Calu3 (cell line): ENCODE measurements around the gene ELF5. TPM values are rescaled to one million over a fixed set of nuclear protein-coding genes. Genes with fewer than 3 reads are reported as not detected.

Source experiments
- BruUV-seq: library from RNA; stranded (reverse); fragments of 400-500 nt; replicated peaks from 2 replicates; lab custom pipeline; 2021; lab: Mats Ljungman, UMichigan
- CTCF ChIA-PET: fragments of 300-600 bp; sonication (Branson Sonifier 250); formaldehyde crosslinking; loops from one replicate; lab custom pipeline; 2022; ENCODE audit warnings: antibody characterized with exemption; lab: Charles Lee
- DNase-seq: peaks from one replicate; pipeline ENCODE4 v3.0.0; 2022
- H3K27ac Mint-ChIP-seq: one replicate; pipeline ENCODE4 v1.8.0; 2022; ENCODE audit warnings: mixed read lengths; ENCODE audit not compliant: unreplicated experiment
- H3K27me3 Mint-ChIP-seq: one replicate; pipeline ENCODE4 v1.8.0; 2022; ENCODE audit warnings: mixed read lengths; ENCODE audit not compliant: unreplicated experiment
- H3K36me3 Mint-ChIP-seq: one replicate; pipeline ENCODE4 v1.8.0; 2022; ENCODE audit warnings: mild to moderate bottlenecking, moderate library complexity, mixed read lengths; ENCODE audit not compliant: insufficient read depth, unreplicated experiment
- H3K4me1 Mint-ChIP-seq: one replicate; pipeline ENCODE4 v1.8.0; 2022; ENCODE audit warnings: mild to moderate bottlenecking, low read depth, mixed read lengths; ENCODE audit not compliant: unreplicated experiment
- H3K4me3 Mint-ChIP-seq: one replicate; pipeline ENCODE4 v1.8.0; 2022; ENCODE audit warnings: mild to moderate bottlenecking, low read depth, moderate library complexity, mixed read lengths; ENCODE audit not compliant: unreplicated experiment
- H3K9me3 Mint-ChIP-seq: one replicate; pipeline ENCODE4 v1.8.0; 2022; ENCODE audit warnings: low read depth, mixed read lengths; ENCODE audit not compliant: unreplicated experiment
- CTCF ChIP-seq: fragments of 200-600 bp; IDR thresholded peaks from one replicate; pipeline ENCODE4 v1.8.0; 2022; ENCODE audit warnings: antibody characterized with exemption; ENCODE audit not compliant: unreplicated experiment
- intact Hi-C: fragments of 100-400 bp; cut with micrococcal nuclease; formaldehyde crosslinking; loops from one replicate; pipeline ENCODE4 v1.10.0; 2022; ENCODE audit not compliant: unreplicated experiment
- total RNA-seq: library from RNA; stranded (reverse); gene quantifications from 2 replicates; pipeline ENCODE4 v1.2.3, GENCODE V29; 2022

Gene ELF5
- total RNA-seq, 1 experiment from 2014 or later = not detected

GRCh38 chr11:34481307-34481706 is 32.3 kb downstream of the ELF5 start:
- no peak for TF ChIP-seq CTCF
- BruUV-seq = no TSS peak
- H3K9me3 Mint-ChIP-seq = no peaks in the 10 kb centered on the region
- H3K4me3 Mint-ChIP-seq = no peak overlapping the region
- intact Hi-C loops = no loop called here
- peaks cover 8% of the 10 kb centered on the region for H3K4me1 Mint-ChIP-seq
- no peaks in the 10 kb centered on the region for H3K27me3 Mint-ChIP-seq
- CTCF ChIA-PET = interaction anchor here (0.5 kb wide), 1 partner anchor 526 kb away, joined by 3 read pairs; no protein-coding TSS in a partner anchor
- H3K27ac Mint-ChIP-seq = no peak overlapping the region
- no peaks in the 10 kb centered on the region for H3K36me3 Mint-ChIP-seq
- DNase-seq = no peak

DNA sequence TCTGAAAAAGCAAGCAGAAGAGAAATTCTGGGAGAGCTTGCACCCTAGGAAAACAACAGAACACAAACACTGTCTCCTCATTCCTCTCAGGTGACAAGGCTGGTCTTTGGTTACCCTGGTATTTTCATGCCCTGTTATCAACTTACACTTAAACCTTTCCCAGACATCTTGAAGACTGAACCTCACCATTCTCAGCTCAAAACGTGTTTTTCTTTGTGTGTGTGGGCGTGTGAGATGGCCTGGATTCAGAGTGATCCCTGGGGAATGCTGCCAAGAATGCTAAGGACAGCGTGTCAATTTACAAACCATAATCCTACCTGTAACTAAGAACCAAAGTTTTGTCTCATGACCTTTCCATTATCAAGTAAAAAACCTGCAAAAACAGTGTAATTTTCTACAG is 33.3 kb downstream of the ELF5 start:
- DNase-seq = no peak
- intact Hi-C loops = no loop called here
- Mint-ChIP-seq H3K9me3 (no peaks in the 10 kb centered on the region), H3K27ac (no peak overlapping the region), H3K27me3 (no peaks in the 10 kb centered on the region), H3K36me3 (no peaks in the 10 kb centered on the region), H3K4me3 (no peak overlapping the region), H3K4me1 (peaks cover 8% of the 10 kb centered on the region)
- no TSS peak for BruUV-seq
- CTCF ChIA-PET = no interaction called here
- TF ChIP-seq CTCF = no peak

DNA sequence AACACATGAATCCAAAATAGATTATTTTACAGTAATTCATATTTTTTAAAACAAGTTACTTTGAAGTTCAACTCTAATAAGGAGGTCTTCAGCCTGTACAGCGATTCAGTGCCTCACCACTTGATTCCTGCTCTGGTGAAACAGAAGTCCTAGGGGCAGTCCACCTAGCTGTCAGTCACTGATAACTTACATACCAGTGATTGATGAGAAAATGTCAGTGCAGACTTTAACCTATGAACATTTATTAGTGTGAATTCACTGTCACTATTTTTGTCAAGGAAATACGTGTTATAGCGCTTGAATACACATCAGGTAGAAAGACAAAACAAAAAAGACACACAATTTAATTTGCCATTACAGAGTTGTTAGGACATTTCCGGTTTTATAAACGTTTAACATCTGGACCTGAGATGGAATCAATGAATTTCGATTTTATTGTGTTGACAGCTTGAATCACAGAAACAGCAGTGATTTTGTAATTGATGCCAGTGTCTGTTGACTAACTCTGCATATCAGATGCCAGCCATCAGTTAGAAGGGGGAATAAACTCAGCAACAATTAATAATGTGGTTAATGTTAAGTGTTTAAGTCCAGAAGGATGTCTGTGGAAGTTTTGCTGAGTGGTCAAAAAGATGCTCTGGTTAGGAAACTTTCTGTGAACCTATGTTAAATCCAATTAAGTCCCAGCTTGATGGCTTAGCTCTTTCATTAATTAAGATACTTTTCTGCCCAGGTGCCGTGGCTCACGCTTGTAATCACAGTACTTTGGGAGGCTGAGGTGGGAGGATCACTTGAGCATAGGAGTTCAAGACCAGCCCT is 34.5 kb downstream of the ELF5 start:
- no peak for DNase-seq
- no peaks in the 10 kb centered on the region for H3K36me3 Mint-ChIP-seq
- peaks cover 8% of the 10 kb centered on the region for H3K4me1 Mint-ChIP-seq
- CTCF ChIA-PET = interaction anchor here (0.7 kb wide), 2 partner anchors 175 to 986 kb away, joined by 3 to 4 read pairs; no protein-coding TSS in a partner anchor
- H3K4me3 Mint-ChIP-seq = no peak overlapping the region
- no peak overlapping the region for H3K27ac Mint-ChIP-seq
- intact Hi-C loops = no loop called here
- no peaks in the 10 kb centered on the region for H3K27me3 Mint-ChIP-seq
- TF ChIP-seq CTCF = no peak
- no peaks in the 10 kb centered on the region for H3K9me3 Mint-ChIP-seq
- BruUV-seq = no TSS peak

GRCh38 chr11:34476849-34477248 is 36.7 kb downstream of the ELF5 start:
- no peak overlapping the region for H3K27ac Mint-ChIP-seq
- CTCF ChIA-PET = no interaction called here

More at GRCh38 chr11:34476849-34477248, 36.7 kb downstream of the ELF5 start:
- no peak overlapping the region for H3K4me3 Mint-ChIP-seq
- no TSS peak for BruUV-seq
- TF ChIP-seq CTCF = no peak
- DNase-seq = no peak
- no peaks in the 10 kb centered on the region for H3K9me3 Mint-ChIP-seq
- H3K4me1 Mint-ChIP-seq = peaks cover 8% of the 10 kb centered on the region
- intact Hi-C loops = no loop called here
- peaks cover 17% of the 10 kb centered on the region for H3K36me3 Mint-ChIP-seq
- no peaks in the 10 kb centered on the region for H3K27me3 Mint-ChIP-seq
